PFSK-1 (cell line): ENCODE data around the gene SUPT5H.

Source experiments
- FOXP2 ChIP-seq: optimal IDR thresholded peaks from 2 replicates; pipeline ENCODE3; 2011; ENCODE audit warnings: borderline replicate concordance, control low read depth, inconsistent platforms; ENCODE audit not compliant: insufficient read depth; ENCODE audit errors: extremely low read length, extremely low read depth
- POLR2AphosphoS5 ChIP-seq: IDR thresholded peaks from 2 replicates; pipeline ENCODE4 v1.6.1; 2012; ENCODE audit warnings: low read depth, mild to moderate bottlenecking, control low read depth, low read length, moderate library complexity
- SIN3A ChIP-seq: IDR thresholded peaks from 2 replicates; pipeline ENCODE4 v1.6.1; 2012; ENCODE audit warnings: mild to moderate bottlenecking, low read length, moderate library complexity, borderline replicate concordance; ENCODE audit not compliant: insufficient read depth
- TAF1 ChIP-seq: IDR thresholded peaks from 2 replicates; pipeline ENCODE4 v1.6.1; 2012; ENCODE audit warnings: low read length, control low read depth, borderline replicate concordance; ENCODE audit not compliant: insufficient read depth
- TF ChIP-seq, protein P1 (sequence below), 2 experiments: IDR thresholded peaks; 2 replicates each; pipeline versions ENCODE4 v1.6.1 to v1.8.0; 2011 to 2012; ENCODE audit warnings: low read depth in 2 of 2, low read length in 2 of 2, control low read depth in 1 of 2, inconsistent platforms in 1 of 2, mild to moderate bottlenecking in 1 of 2, moderate library complexity in 1 of 2; ENCODE audit not compliant: insufficient read depth in 1 of 2

Gene SUPT5H

DNA sequence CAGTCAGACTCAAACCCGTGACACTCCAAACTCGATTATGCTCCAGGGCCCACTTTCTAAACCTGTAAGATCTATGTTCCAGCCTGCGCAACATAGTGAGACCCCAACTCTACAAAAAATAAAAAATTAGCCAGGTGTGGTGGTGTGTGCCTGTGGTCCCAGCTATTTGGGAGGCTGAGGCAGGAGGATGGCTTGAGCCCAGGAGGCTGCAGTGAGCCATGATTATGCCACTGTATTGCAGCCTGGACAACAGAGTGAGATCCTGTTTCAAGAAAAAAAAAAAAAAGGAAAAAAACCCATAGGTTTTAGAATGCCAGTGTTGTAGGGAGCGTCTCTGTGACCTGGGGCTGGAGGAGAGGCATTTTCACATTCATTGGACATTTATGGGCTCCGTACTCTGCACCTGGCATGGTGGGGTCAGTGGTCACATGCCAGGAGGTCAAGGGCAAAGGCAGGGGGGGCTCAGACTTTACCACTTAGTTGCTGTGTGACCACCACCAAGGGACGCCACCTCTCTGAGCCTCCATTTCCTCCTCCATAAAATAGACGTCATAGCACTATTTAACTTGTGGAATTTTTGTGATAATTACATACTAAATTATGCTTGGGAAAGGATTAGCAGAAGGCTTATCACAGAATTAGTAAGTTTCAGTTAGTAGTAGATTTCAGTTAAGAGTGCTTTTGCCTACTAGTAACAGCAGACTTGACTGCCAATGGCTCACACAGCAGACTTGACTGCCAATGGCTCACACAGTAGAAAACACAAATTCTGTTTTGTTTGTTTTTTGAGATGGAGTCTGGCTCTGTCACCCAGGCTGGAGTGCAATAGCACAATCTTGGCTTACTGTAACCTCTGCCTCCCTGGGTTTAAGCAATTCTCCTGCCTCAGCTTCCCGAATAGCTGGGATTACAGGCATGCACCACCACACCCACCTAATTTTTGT, 75.4 kb downstream of the SUPT5H start:
- no peak for TF ChIP-seq FOXP2
- TF ChIP-seq SIN3A, result no peak
- no peak for TF ChIP-seq POLR2AphosphoS5
- TF ChIP-seq, protein P1, sequence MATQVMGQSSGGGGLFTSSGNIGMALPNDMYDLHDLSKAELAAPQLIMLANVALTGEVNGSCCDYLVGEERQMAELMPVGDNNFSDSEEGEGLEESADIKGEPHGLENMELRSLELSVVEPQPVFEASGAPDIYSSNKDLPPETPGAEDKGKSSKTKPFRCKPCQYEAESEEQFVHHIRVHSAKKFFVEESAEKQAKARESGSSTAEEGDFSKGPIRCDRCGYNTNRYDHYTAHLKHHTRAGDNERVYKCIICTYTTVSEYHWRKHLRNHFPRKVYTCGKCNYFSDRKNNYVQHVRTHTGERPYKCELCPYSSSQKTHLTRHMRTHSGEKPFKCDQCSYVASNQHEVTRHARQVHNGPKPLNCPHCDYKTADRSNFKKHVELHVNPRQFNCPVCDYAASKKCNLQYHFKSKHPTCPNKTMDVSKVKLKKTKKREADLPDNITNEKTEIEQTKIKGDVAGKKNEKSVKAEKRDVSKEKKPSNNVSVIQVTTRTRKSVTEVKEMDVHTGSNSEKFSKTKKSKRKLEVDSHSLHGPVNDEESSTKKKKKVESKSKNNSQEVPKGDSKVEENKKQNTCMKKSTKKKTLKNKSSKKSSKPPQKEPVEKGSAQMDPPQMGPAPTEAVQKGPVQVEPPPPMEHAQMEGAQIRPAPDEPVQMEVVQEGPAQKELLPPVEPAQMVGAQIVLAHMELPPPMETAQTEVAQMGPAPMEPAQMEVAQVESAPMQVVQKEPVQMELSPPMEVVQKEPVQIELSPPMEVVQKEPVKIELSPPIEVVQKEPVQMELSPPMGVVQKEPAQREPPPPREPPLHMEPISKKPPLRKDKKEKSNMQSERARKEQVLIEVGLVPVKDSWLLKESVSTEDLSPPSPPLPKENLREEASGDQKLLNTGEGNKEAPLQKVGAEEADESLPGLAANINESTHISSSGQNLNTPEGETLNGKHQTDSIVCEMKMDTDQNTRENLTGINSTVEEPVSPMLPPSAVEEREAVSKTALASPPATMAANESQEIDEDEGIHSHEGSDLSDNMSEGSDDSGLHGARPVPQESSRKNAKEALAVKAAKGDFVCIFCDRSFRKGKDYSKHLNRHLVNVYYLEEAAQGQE (IDR thresholded peaks at IDR 0.05; ENCODE audit: insufficient read depth in 1 of 2, low read depth in 2 of 2, low read length in 2 of 2), result no peak
- no peak for TF ChIP-seq TAF1

DNA sequence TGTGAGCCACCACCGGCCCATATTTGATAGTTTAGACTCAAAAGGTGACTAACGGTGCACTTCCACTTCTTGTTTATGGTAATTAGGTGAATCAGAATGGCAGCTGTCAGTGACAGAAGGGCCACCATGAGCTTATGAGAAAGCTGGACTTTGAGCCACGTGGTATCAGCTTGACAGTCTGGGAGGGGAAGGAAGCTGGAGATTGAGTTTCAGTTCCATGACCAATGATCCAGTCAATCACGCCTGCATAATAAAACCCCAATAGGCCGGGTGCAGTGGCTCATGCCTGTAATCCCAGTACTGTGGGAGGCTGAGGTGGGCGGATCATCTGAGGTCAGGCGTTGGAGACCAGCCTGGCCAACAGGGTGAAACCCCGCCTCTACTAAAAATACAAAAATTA, 79.1 kb downstream of the SUPT5H start:
- no peak for TF ChIP-seq FOXP2
- TF ChIP-seq TAF1, result no peak
- TF ChIP-seq SIN3A, result no peak

DNA sequence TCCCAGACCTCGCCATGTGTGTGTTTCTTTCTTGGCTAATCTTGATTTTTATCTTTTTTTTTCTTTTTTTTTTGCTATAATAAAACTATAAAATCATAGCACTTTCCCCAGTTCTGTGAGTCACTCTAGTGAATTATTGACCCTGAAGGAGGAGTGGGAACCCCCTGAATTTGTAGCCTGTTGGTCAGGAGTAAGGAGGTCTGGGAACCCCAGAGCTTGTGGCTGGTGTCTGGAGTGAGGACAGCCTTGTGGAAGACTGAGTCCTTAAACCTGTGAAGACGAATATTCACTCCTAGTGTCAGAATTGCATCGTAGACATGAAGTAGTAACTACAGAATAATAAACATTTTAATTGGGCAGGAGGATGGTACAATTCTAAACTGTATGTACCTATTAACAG, 79.8 kb downstream of the SUPT5H start:
- TF ChIP-seq POLR2AphosphoS5 (no peak), TAF1 (no peak), SIN3A (no peak), FOXP2 (no peak)
- TF ChIP-seq, protein P1 (IDR thresholded peaks at IDR 0.05; ENCODE audit: insufficient read depth in 1 of 2, low read depth in 2 of 2, low read length in 2 of 2), result no peak
